ENCODE measurements around the gene ATL2.
A peak's percentile ranks its signal among the peaks of the same experiment; 100 is the strongest.
"Not testable (repeated sequence)": the region's sequence is repeated elsewhere in the genome, so short reads cannot be mapped to it uniquely, and the experiment has no call there.

Gene ATL2

GRCh38 chr2:38322224-38322914, 54.7 kb downstream of the ATL2 start:
- DNase-seq = no peak

- not testable (repeated sequence) for DNase-seq
Measured at GRCh38 chr2:38319240-38319639, 57.8 kb downstream of the ATL2 start.

DNA sequence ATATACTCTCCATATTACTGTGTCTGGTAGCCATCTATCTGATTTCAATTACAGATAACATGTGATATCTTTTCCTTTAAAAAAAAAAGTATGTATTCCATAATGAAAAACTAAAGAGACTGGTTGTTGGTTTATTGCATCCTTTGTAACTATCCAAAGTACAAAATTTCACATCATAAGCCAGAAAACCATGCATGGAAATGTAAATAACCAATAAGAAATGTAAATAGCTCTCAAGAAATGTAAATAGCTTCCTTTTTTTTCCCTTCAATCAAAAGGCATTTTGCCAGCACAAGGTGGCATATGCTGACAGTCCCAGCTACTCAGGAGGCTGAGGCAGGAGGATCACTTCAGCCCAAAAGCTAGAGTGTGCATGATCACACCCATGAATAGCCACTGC, 59.3 kb downstream of the ATL2 start:
- DNase-seq = no peak

DNA sequence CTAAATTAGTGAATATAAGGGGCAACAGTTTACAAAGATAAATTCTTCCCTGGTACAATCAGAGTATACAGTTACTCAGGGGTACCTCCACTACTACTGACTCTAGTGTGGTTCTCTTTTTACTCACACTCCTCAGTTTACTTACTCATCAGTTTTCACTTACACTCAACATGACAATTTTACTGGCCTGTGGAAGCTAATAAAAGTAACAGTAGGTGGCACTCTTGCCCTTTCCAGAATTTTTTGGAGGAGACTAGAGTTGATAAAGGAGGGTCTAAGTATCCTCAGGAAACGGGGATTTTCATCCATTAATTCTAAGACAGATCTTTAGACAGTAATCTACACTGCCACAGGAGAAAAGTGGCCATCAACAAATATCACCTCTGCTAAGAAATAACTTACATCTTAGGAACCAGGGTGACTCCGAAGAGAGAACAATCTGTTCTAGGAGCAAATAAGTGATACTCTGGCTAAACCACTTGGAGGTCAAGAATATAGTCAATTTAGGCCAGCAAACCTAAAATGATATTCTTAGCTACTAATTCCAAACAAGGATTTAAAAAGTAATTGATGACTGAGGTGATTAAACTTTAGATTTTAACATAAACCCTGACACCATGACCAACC, 61.3 kb downstream of the ATL2 start:
- DNase-seq = peak; percentile 64

GRCh38 chr2:38308821-38309220, 68.3 kb downstream of the ATL2 start:
- DNase-seq = no peak

DNA sequence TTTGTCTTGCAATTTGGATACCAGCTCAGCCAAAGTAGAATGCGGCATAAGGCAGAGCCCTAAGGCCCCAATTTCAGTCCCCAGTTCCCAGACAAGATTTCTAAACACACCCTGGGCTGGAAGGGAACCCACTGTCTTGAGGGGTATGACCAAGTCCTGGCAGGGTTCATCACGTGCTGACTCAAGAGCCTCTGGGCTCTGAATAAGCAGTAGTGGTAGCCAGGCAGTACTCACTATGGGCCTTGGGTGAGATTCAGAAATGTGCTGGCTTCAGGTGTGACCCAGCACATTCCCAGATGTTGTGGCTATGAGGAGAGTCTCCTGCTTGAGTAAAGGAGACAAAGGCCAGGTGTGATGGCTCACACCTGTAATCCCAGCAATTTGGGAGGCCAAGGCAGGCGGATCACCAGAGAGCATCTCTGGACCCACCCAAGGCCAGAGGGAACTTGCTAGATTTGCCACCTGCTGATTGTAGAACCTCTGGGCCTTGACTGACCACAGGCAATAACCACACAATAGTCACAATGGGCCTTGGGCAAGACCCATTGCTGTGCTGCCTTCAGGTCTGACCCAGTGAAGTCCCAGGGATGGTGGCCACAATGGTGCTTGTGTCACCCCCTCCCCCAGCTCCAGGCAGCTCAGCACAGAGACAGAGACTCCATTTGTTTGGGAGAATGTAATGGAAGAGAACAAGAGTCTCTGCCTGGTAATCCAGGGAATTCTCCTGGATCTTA, 74.9 kb downstream of the ATL2 start:
- DNase-seq = no peak

DNA sequence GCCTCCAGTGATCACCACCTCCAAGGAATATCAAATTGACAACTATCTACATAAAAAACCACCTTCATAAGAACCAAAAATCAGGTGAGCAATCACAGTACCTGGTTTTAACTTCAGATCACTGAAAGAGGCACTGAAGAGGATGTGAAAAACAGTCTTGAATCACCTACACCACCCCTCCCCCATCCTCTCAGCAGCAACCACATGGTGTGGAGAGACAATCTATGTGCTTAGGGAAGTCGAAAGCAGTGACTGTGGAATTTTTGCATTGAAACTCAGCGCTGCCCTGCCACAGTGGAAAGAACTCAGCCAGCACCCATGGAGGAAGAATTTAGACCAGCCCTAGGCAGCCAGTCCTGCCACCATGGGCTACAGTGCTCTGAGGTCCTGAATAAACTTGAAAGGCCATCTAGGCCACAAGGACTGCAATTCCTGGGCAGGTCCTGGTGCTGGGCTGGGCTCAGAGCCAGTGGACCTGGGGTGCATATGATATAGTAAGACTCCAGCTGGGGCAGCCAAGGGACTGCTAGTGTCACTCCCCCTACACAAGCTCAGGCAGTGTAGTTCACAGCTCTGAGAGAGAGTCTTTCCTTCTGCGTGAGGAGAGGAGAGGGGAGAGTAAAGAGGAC, 75.6 kb downstream of the ATL2 start:
- DNase-seq = no peak

- DNase-seq = no peak
Measured at GRCh38 chr2:38298539-38298938, 78.5 kb downstream of the ATL2 start.

DNA sequence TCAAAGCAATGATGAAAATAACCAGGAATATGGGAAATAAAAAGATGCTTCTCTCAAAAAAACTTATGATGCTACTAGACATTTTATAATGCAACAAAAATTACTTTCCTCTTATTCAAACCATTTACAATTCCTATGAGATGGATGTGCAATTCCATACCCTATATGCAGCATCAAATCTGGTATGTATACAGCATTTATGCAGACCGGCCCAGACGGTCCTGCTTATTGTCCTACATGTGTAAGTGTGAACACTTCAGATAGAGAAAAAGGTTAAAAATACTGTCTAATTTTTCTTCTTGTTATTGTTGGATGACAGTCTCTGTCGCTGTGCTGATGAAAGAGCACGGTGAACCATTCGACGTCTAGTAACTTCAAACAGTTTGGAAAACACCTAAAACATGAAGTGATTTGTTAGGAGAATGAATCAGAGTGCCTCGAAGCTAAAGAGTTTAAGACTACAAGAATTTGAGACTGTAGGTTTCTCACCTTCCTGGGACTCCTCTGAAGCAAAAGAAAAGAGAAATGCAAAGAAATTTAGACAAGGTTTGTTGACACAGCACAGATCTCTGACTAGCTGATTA, 80.8 kb downstream of the ATL2 start:
- no peak for DNase-seq

DNA sequence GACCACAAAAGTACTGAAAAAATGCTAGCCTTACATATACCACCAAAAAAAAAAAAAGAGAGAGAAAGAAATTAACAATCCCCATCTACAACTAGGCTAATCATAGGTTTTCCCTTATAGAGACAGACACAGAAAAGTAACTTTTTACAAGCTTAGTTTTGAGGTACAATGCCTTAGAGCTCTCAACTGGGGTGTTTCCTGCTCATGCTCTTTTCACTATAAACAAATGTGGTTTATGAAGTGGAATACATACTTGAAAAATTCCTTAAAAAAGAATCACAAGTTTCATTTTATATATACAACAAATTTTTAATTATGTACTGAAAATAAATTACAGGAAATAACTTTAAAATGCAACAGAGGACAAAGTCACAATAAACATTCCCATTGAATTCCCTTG, 82.5 kb downstream of the ATL2 start:
- no peak for DNase-seq

DNA sequence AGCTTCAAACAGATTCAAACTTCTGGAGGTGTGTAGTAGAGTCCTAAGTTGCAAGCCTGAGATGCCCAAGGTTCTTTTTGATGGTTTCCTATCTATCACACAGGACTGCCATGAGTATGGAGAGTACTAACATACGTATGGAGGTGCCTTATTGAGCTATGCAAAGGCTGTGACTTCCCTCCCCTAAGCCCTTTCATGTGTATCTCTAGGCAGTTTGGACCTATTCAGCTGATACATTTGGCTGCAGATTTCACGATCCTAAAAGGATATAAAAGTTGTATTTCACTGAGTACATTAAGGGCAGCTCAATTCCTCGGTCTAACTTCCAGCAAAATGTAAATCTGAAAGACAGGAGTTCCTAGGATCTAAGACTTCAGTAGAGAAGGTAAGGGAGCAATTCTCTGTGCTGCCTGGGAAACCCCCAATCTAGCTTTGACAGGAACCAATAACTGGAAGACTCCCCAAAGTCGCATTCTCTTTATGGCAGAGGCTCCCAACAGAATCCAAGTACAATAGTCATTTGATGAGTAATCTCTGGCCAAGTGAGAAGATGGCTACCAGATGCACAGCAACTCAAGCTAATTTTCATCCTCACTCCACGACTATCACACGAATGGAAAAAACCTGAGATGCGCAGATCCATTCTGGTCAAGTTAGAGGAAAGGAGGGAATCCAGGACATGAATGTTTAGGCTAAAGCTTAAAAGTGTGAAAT, 83.8 kb downstream of the ATL2 start:
- no peak for DNase-seq

DNA sequence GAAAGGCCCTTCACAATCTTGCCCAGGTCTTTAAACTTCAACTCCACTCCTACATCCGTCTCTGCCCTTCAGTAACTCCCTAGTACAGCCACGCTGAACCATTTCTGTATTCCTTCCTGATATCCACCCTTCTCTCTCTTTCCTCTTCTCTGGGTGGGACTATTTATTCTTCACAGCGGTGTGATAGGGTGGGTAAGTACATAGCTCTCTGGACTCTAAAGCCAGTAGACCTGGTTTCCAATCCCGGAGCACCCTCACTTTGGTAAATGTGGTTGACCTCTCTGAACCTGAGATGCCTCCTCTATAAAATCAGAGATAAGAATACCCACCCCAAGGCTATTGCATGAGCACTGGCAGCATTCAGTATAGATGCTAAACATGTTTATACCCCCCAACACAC, 86.7 kb downstream of the ATL2 start:
- DNase-seq = no peak

- DNase-seq = no peak
Measured at GRCh38 chr2:38284971-38285370, 92.1 kb downstream of the ATL2 start.

DNA sequence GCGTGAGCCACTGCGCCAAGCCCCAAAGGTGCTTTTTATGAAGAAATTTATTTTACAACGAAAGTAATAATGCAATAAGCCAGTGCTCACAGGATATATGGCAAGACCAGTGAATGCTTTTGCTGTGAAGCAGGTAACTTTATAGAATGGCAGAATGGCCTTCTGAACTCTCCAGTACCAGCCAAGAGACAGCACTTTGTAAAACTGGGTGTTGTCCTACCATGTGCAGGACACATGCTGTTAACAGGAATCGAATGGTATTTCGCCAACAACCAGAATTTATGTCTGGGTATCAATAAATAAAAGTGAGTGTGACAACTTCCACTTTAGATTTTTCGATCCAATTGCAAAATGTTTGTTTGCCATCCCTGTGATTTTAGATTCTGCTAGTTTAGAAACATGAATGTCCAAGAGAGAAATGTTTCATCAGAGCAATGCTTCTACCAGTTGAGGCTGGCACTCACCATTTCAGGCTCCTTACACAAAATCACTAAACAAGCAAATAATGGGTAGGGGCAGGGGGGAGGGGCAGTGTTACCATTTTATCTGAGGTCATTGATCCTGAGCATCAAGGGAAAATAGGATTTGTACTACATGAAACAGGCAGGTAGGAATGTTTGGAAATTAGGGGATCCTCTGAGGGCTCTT, 95.9 kb downstream of the ATL2 start:
- no peak for DNase-seq

DNA sequence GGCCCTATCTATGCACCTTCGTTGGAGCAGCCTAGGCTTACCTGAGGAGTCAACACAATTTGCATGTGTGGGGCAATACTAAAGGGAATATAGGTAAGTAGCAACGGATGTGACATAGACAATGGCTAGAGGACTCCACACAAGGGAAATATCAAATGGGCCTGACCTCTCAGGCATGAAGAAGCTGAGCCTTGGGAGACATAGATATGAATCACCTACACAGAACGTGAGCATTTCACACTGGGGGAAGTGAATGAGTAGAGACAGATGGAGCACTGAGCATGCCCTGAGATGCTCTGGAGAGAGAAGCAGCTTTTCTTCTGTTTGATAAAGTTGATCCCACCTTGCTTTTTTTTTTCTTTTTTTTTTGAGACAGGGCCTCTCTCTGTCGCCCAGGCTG, 97.9 kb downstream of the ATL2 start:
- no peak for DNase-seq

DNA sequence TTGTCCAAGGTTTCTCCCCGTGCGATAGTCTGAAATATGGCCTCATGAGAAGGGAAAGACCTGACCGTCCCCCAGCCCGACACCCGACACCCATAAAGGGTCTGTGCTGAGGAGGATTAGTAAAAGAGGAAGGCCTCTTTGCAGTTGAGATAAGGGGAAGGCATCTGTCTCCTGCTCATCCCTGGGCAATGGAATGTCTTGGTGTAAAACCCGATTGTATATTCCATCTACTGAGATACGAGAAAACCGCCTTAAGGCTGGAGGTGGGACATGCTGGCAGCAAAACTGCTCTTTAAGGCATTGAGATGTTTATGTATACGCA, 99.0 kb downstream of the ATL2 start:
- not testable (repeated sequence) for DNase-seq

GRCh38 chr2:38277245-38278116, 99.6 kb downstream of the ATL2 start:
- DNase-seq = no peak

DNA sequence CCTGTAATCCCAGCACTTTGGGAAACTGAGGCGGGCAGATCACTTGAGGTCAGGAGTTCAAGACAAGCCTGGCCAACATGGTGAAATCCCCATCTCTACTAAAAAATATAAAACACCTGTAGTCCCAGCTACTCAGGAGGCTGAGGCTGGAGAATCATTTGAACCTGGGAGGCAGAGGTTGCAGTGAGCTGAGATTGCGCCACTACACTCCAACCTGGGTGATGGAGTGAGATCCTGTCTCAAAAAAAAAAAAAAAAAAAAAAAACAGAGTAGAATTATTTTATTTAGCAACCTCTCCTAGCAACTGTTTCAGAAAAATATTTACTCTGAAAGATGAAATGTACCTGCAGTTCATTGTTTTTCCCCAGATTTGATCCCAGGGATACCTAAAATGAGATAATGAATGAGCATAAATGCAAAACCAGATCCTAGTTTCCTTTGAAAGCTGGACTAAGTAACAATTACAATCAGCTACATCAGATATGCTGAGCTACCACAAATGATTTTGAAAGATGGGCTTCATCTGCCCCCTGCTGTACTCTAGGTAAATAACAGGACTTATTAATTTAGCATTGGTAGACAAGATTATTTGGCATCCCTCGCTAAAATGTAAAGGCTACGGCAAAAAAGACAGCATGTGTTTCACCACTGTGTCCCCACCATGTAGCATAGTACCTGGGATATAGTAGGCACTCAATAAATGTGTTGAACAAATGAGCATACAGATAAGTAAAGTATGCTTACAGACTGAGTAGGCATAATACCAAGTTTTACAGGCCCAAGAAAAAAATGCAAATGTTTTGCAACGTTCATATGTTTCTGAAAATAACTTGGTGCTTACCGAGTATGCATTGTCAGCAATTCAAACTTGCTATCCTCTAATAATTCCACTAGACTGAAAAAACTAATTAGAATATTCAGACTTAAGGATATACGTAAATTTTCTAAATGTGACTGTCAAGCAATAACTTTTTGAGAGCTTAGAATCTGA, 102.5 kb downstream of the ATL2 start:
- peak; percentile 54 for DNase-seq

- no peak for DNase-seq
Measured at GRCh38 chr2:38271697-38272096, 105.4 kb downstream of the ATL2 start.

- DNase-seq = no peak
Measured at GRCh38 chr2:38269421-38269820, 107.7 kb downstream of the ATL2 start.
